Measurements from ENCODE around the gene TAOK2.
"Not testable (repeated sequence)": the region's sequence is repeated elsewhere in the genome, so short reads cannot be mapped to it uniquely, and the experiment has no call there.

Gene TAOK2

GRCh38 chr16:29950806-29951461, 22.7 kb upstream of the TAOK2 start:
- Histone ChIP-seq H3K9me3 (replicated peaks; ENCODE audit: low read length) (no peaks in the 10 kb centered on the region), H3K9ac (ENCODE audit: low read depth, low read length) (no peak overlapping the region), H3K4me1 (ENCODE audit: control insufficient read depth, insufficient read depth, low read length) (no peaks in the 10 kb centered on the region), H3K36me3 (ENCODE audit: insufficient read depth, low read length) (no peaks in the 10 kb centered on the region), H3K27me3 (ENCODE audit: control insufficient read depth, insufficient read depth, low read length) (no peaks in the 10 kb centered on the region), H3K4me2 (ENCODE audit: low read length) (no peak overlapping the region), H3K4me3 (ENCODE audit: low read length) (no peak overlapping the region)

GRCh38 chr16:29951625-29952365, 21.9 kb upstream of the TAOK2 start:
- H3K9ac ChIP-seq (ENCODE audit: low read depth, low read length) = no peak overlapping the region
- H3K4me3 ChIP-seq (ENCODE audit: low read length) = no peak overlapping the region
- no peaks in the 10 kb centered on the region for H3K27me3 ChIP-seq (ENCODE audit: control insufficient read depth, insufficient read depth, low read length)

GRCh38 chr16:29958756-29959155, 14.9 kb upstream of the TAOK2 start:
- Histone ChIP-seq H3K36me3 (ENCODE audit: insufficient read depth, low read length) (no peaks in the 10 kb centered on the region), H3K4me3 (ENCODE audit: low read length) (no peak overlapping the region)

More at GRCh38 chr16:29951625-29952365, 21.9 kb upstream of the TAOK2 start:
- no peak overlapping the region for H3K4me2 ChIP-seq (ENCODE audit: low read length)
- no peaks in the 10 kb centered on the region for H3K9me3 ChIP-seq (replicated peaks; ENCODE audit: low read length)
- H3K36me3 ChIP-seq (ENCODE audit: insufficient read depth, low read length) = no peaks in the 10 kb centered on the region
- H3K4me1 ChIP-seq (ENCODE audit: control insufficient read depth, insufficient read depth, low read length) = no peaks in the 10 kb centered on the region

GRCh38 chr16:29959293-29959692, 14.4 kb upstream of the TAOK2 start:
- Histone ChIP-seq H3K9me3 (replicated peaks; ENCODE audit: low read length) (no peaks in the 10 kb centered on the region), H3K36me3 (ENCODE audit: insufficient read depth, low read length) (no peaks in the 10 kb centered on the region), H3K27me3 (ENCODE audit: control insufficient read depth, insufficient read depth, low read length) (no peaks in the 10 kb centered on the region), H3K4me3 (ENCODE audit: low read length) (no peak overlapping the region), H3K4me1 (ENCODE audit: control insufficient read depth, insufficient read depth, low read length) (peaks cover 14% of the 10 kb centered on the region), H3K9ac (ENCODE audit: low read depth, low read length) (no peak overlapping the region), H3K4me2 (ENCODE audit: low read length) (no peak overlapping the region)

More at GRCh38 chr16:29958756-29959155, 14.9 kb upstream of the TAOK2 start:
- no peak overlapping the region for H3K9ac ChIP-seq (ENCODE audit: low read depth, low read length)
- H3K4me1 ChIP-seq (ENCODE audit: control insufficient read depth, insufficient read depth, low read length) = peaks cover 14% of the 10 kb centered on the region
- no peaks in the 10 kb centered on the region for H3K9me3 ChIP-seq (replicated peaks; ENCODE audit: low read length)
- H3K4me2 ChIP-seq (ENCODE audit: low read length) = no peak overlapping the region
- H3K27me3 ChIP-seq (ENCODE audit: control insufficient read depth, insufficient read depth, low read length) = no peaks in the 10 kb centered on the region

- H3K4me1 ChIP-seq (ENCODE audit: control insufficient read depth, insufficient read depth, low read length) = peaks cover 14% of the 10 kb centered on the region
- not testable (repeated sequence) for H3K27me3 ChIP-seq (ENCODE audit: control insufficient read depth, insufficient read depth, low read length); H3K9me3 ChIP-seq (replicated peaks; ENCODE audit: low read length); H3K9ac ChIP-seq (ENCODE audit: low read depth, low read length); H3K4me3 ChIP-seq (ENCODE audit: low read length); H3K36me3 ChIP-seq (ENCODE audit: insufficient read depth, low read length); H3K4me2 ChIP-seq (ENCODE audit: low read length)
Measured at GRCh38 chr16:29959821-29960220, 13.8 kb upstream of the TAOK2 start.

GRCh38 chr16:29961127-29961478, 12.6 kb upstream of the TAOK2 start:
- Histone ChIP-seq H3K4me3 (ENCODE audit: low read length) (peak overlapping the region; percentile 73), H3K4me1 (ENCODE audit: control insufficient read depth, insufficient read depth, low read length) (peaks cover 14% of the 10 kb centered on the region), H3K27me3 (ENCODE audit: control insufficient read depth, insufficient read depth, low read length) (no peaks in the 10 kb centered on the region), H3K36me3 (ENCODE audit: insufficient read depth, low read length) (peaks cover 5% of the 10 kb centered on the region), H3K9ac (ENCODE audit: low read depth, low read length) (peak overlapping the region; percentile 84), H3K4me2 (ENCODE audit: low read length) (peak overlapping the region; percentile 96), H3K9me3 (replicated peaks; ENCODE audit: low read length) (no peaks in the 10 kb centered on the region)

GRCh38 chr16:29961479-29962343, 12.0 kb upstream of the TAOK2 start, which contains the start of gene TMEM219:
Gene TMEM219 (plus strand): TSS chr16:29962079. CDS start chr16:29963144, 1,065 bp downstream.
- Histone ChIP-seq H3K9ac (ENCODE audit: low read depth, low read length) (peak within 1 kb of the TSS; percentile 84), H3K27me3 (ENCODE audit: control insufficient read depth, insufficient read depth, low read length) (no peaks in the 10 kb centered on the region), H3K4me2 (ENCODE audit: low read length) (peak within 1 kb of the TSS; percentile 96), H3K36me3 (ENCODE audit: insufficient read depth, low read length) (peaks cover 5% of the 10 kb centered on the region), H3K9me3 (replicated peaks; ENCODE audit: low read length) (no peaks in the 10 kb centered on the region), H3K4me1 (ENCODE audit: control insufficient read depth, insufficient read depth, low read length) (peaks cover 14% of the 10 kb centered on the region), H3K4me3 (ENCODE audit: low read length) (peak within 1 kb of the TSS; percentile 73)

- Histone ChIP-seq H3K9me3 (replicated peaks; ENCODE audit: low read length) (no peaks in the 10 kb centered on the region), H3K4me3 (ENCODE audit: low read length) (peak overlapping the region; percentile 73), H3K9ac (ENCODE audit: low read depth, low read length) (peak overlapping the region; percentile 84), H3K36me3 (ENCODE audit: insufficient read depth, low read length) (peaks cover 5% of the 10 kb centered on the region), H3K4me1 (ENCODE audit: control insufficient read depth, insufficient read depth, low read length) (peaks cover 14% of the 10 kb centered on the region), H3K4me2 (ENCODE audit: low read length) (peak overlapping the region; percentile 96), H3K27me3 (ENCODE audit: control insufficient read depth, insufficient read depth, low read length) (no peaks in the 10 kb centered on the region)
Measured at GRCh38 chr16:29962344-29962994, 11.2 kb upstream of the TAOK2 start.

- H3K9me3 ChIP-seq (replicated peaks; ENCODE audit: low read length) = no peaks in the 10 kb centered on the region
- peaks cover 14% of the 10 kb centered on the region for H3K4me1 ChIP-seq (ENCODE audit: control insufficient read depth, insufficient read depth, low read length)
- peaks cover 10% of the 10 kb centered on the region for H3K36me3 ChIP-seq (ENCODE audit: insufficient read depth, low read length)
- peak overlapping the region; percentile 96 for H3K4me2 ChIP-seq (ENCODE audit: low read length)
- H3K27me3 ChIP-seq (ENCODE audit: control insufficient read depth, insufficient read depth, low read length) = no peaks in the 10 kb centered on the region
- peak overlapping the region; percentile 84 for H3K9ac ChIP-seq (ENCODE audit: low read depth, low read length)
- peak overlapping the region; percentile 73 for H3K4me3 ChIP-seq (ENCODE audit: low read length)
Measured at GRCh38 chr16:29963021-29963743, 10.5 kb upstream of the TAOK2 start.

GRCh38 chr16:29968205-29968604, 5.5 kb upstream of the TAOK2 start:
- H3K4me1 ChIP-seq (ENCODE audit: control insufficient read depth, insufficient read depth, low read length) = peaks cover 2% of the 10 kb centered on the region
- no peak overlapping the region for H3K9ac ChIP-seq (ENCODE audit: low read depth, low read length)
- no peak overlapping the region for H3K4me3 ChIP-seq (ENCODE audit: low read length)
- no peak overlapping the region for H3K4me2 ChIP-seq (ENCODE audit: low read length)
- peaks cover 35% of the 10 kb centered on the region for H3K36me3 ChIP-seq (ENCODE audit: insufficient read depth, low read length)
- H3K27me3 ChIP-seq (ENCODE audit: control insufficient read depth, insufficient read depth, low read length) = no peaks in the 10 kb centered on the region
- H3K9me3 ChIP-seq (replicated peaks; ENCODE audit: low read length) = no peaks in the 10 kb centered on the region

Measured in skeletal muscle satellite cell (primary cell).